Naive thymus-derived CD4-positive, alpha-beta T cell (primary cell): ENCODE data around the gene ARNT2. TPM values are rescaled to one million over a fixed set of nuclear protein-coding genes. Genes with fewer than 3 reads are reported as not detected.

Source experiments
- ATAC-seq: fragments of 150-1000 bp; cut with Tn5 transposase; 2 replicates; pipeline ENCODE4 v1.10.0; 2021; ENCODE audit warnings: mild to moderate bottlenecking, moderate library complexity
- CTCF ChIA-PET: fragments of 350-600 bp; sonication (Branson Sonifier 250); formaldehyde crosslinking; loops from one replicate; lab custom pipeline; 2021; ENCODE audit warnings: antibody characterized with exemption; lab: Charles Lee
- POLR2A ChIA-PET: fragments of 350-600 bp; sonication (Branson Sonifier 250); formaldehyde crosslinking; loops from one replicate; lab custom pipeline; 2021; ENCODE audit warnings: antibody characterized with exemption, inconsistent platforms; lab: Charles Lee
- DNase-seq, 9 donors: peaks; one replicate each; pipeline versions ENCODE4 v3.0.0 to v3.0.0-alpha.2; 2020 to 2022; ENCODE audit warnings: mixed read lengths in 1 of 9
- H3K27ac ChIP-seq: one replicate; pipeline ENCODE4 v1.7.0; 2013; ENCODE audit warnings: mild to moderate bottlenecking, low read depth, low read length, moderate library complexity
- H3K27me3 ChIP-seq, 2 donors: one replicate each; pipeline ENCODE4 v1.7.0; 2013; ENCODE audit warnings: low read length in 2 of 2, mild to moderate bottlenecking in 2 of 2, moderate library complexity in 2 of 2; ENCODE audit not compliant: control insufficient read depth in 2 of 2, insufficient read depth in 2 of 2
- H3K36me3 ChIP-seq, 3 experiments: 1 replicate in 2 of 3; 2 replicates in 1 of 3; pipeline ENCODE4 v1.7.0; 2013; ENCODE audit warnings: low read length in 3 of 3, mild to moderate bottlenecking in 3 of 3, moderate library complexity in 1 of 3; ENCODE audit not compliant: insufficient read depth in 3 of 3, control insufficient read depth in 2 of 3
- H3K4me1 ChIP-seq, 2 donors: one replicate each; pipeline ENCODE4 v1.7.0; 2013; ENCODE audit warnings: low read length in 2 of 2, mild to moderate bottlenecking in 2 of 2, moderate library complexity in 1 of 2; ENCODE audit not compliant: control insufficient read depth in 2 of 2, insufficient read depth in 2 of 2
- H3K4me3 ChIP-seq: 2 replicates; pipeline ENCODE4 v1.7.0; 2013; ENCODE audit warnings: mild to moderate bottlenecking, low read length
- H3K9me3 ChIP-seq, 3 experiments: 1 replicate in 2 of 3; 2 replicates in 1 of 3; pipeline ENCODE4 v1.7.0; 2013; ENCODE audit warnings: low read length in 3 of 3; ENCODE audit not compliant: control insufficient read depth in 2 of 3
- H3K27ac Mint-ChIP-seq, 9 donors: one replicate each; pipeline ENCODE4 v1.8.0; 2020 to 2022; ENCODE audit warnings: mixed read lengths in 9 of 9, mild to moderate bottlenecking in 8 of 9, moderate library complexity in 5 of 9, inconsistent platforms in 2 of 9
- H3K27me3 Mint-ChIP-seq, 5 donors: one replicate each; pipeline ENCODE4 v1.8.0; 2021 to 2022; ENCODE audit warnings: mixed read lengths in 5 of 5, mild to moderate bottlenecking in 1 of 5
- H3K36me3 Mint-ChIP-seq, 5 donors: one replicate each; pipeline ENCODE4 v1.8.0; 2020 to 2022; ENCODE audit warnings: mixed read lengths in 5 of 5, mild to moderate bottlenecking in 3 of 5, inconsistent platforms in 1 of 5
- H3K4me1 Mint-ChIP-seq, 7 donors: one replicate each; pipeline ENCODE4 v1.8.0; 2020 to 2022; ENCODE audit warnings: mixed read lengths in 7 of 7, mild to moderate bottlenecking in 3 of 7, inconsistent platforms in 1 of 7
- H3K4me3 Mint-ChIP-seq, 10 donors: one replicate each; pipeline ENCODE4 v1.8.0; 2020 to 2022; ENCODE audit warnings: mild to moderate bottlenecking in 10 of 10, mixed read lengths in 10 of 10, moderate library complexity in 6 of 10, inconsistent platforms in 2 of 10
- H3K9me3 Mint-ChIP-seq, 11 donors: one replicate each; pipeline ENCODE4 v1.8.0; 2020 to 2022; ENCODE audit warnings: mixed read lengths in 11 of 11, mild to moderate bottlenecking in 4 of 11, inconsistent platforms in 1 of 11, moderate library complexity in 1 of 11
- intact Hi-C, 2 donors: fragments of 100-400 bp; cut with micrococcal nuclease; formaldehyde crosslinking; loops; one replicate each; pipeline ENCODE4 v1.15.1; 2023
- polyA plus RNA-seq, 2 donors: library from polyadenylated mRNA; unstranded; fragments of 300-500 nt; fragmentation: Illumina TruSeq; gene quantifications; one replicate each; pipeline ENCODE4 v1.2.3, GENCODE V29; 2021
- total RNA-seq, 6 experiments: library from RNA in 5 of 6; stranded (reverse) in 5 of 6; gene quantifications; 1 replicate in 5 of 6; 2 replicates in 1 of 6; pipeline ENCODE4 v1.2.3 and lab custom pipeline; 2021 to 2026

ARNT2 gene
- total and polyA plus RNA-seq, 7 experiments from 2014 or later, result not detected

DNA sequence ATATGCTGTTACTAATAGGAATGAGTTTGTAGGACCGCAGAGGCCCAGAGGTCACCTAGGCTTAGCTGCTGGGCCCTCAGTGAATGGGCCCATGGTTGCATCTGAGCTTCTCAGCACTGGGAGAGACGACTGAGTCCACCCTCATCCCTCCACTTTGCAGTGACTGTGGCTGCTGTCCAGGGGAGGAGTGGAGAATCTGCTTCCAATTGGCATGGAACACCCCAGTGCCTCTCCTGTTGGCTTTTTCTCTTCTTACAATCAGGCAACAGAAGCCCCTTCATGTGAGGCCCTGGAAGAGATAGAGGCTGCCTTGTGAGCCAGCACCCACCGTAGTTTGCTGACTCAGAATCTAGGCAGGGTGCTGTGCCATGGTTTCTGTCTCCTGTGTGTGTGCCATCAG is 55.6 kb downstream of the ARNT2 start:
- ATAC-seq (no peak), DNase-seq (no peak)
- H3K4me1 ChIP-seq, result no peaks in the 10 kb centered on the region
- no peaks in the 10 kb centered on the region for H3K36me3 ChIP-seq
- H3K27me3 ChIP-seq, result no peaks in the 10 kb centered on the region
- no peaks in the 10 kb centered on the region for H3K9me3 ChIP-seq
- Mint-ChIP-seq H3K36me3 (no peaks in the 10 kb centered on the region), H3K9me3 (no peaks in the 10 kb centered on the region), H3K4me1 (no peaks in the 10 kb centered on the region), H3K27me3 (peaks cover 4 to 9% (median 6%) of the 10 kb centered on the region in 5 donors), H3K4me3 (no peak overlapping the region), H3K27ac (no peak overlapping the region)
- H3K4me3 ChIP-seq, result no peak overlapping the region
- H3K27ac ChIP-seq, result no peak overlapping the region
- ChIA-PET CTCF (no interaction called here), POLR2A (no interaction called here)
- intact Hi-C loops, result loop anchor here (5.0 kb wide), 2 partner anchors 647 to 942 kb away; no protein-coding TSS in a partner anchor

DNA sequence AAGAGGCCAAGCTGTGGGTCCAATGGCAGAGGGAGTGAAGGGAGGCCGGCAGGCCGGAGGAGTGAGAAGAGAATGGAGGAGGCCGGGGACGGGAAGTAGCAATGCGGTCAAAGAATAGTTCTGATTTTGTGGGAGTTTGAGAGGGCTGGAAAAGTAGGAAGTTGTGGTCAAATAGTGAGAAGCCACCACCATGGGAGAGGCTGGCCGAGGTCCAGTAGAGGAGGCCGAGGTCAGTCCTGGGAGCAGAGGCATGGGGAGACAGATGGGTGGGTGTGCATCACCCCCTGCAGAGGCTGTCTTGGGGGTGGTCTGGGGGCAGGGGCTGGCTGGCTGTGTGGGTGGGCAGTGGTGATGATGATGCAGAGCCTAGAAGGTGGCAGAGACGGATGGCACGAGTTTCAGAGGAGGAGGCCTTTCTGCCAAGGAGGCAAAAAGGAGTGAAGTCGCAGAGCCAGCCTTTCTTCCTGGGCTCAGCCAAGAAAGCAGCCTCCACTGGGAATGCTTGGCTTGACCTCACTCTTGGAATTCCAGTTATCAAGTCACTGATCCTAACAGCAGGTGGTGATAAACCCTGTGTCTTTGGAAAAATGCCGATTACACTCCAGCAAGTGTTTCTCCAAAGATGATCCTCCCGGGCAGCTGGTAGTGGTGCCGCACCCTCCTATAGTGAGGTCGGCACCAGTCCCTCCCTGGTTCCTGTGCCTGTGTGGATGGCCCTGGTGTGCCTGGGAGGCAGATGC is 57.3 kb downstream of the ARNT2 start:
- intact Hi-C loops, result no loop called here
- H3K27me3 ChIP-seq, result no peaks in the 10 kb centered on the region
- CTCF ChIA-PET, result interaction anchor here (0.6 kb wide), 1 partner anchor 642 kb away, joined by 4 read pairs; no protein-coding TSS in a partner anchor

DNA sequence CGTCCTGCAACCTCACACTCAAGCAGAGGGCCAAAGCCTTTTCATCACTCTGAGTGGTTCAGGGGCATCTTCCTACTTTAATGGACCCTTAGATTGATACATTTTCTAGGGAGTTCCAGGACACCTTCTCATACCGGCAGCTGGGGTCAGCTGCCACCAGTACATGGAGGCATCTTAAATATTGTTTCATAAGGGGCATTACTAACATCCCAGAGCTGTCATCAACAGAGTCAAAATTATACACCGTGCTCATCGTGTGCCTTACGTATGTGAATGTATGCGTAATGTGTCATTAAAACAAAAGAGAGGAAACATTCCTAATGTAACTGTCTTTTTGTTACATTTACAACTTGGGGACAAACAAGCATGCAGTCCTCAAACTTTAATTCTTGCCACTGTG is 57.9 kb downstream of the ARNT2 start:
- Mint-ChIP-seq H3K27me3 (peaks cover 0 to 15% (median 4%) of the 10 kb centered on the region in 5 donors), H3K36me3 (no peaks in the 10 kb centered on the region), H3K4me1 (no peaks in the 10 kb centered on the region), H3K9me3 (no peaks in the 10 kb centered on the region), H3K27ac (no peak overlapping the region), H3K4me3 (no peak overlapping the region)
- H3K4me1 ChIP-seq, result no peaks in the 10 kb centered on the region
- CTCF ChIA-PET, result no interaction called here
- no peak overlapping the region for H3K4me3 ChIP-seq
- intact Hi-C loops, result no loop called here
- H3K9me3 ChIP-seq, result no peaks in the 10 kb centered on the region
- H3K36me3 ChIP-seq, result no peaks in the 10 kb centered on the region
- H3K27me3 ChIP-seq, result no peaks in the 10 kb centered on the region
- DNase-seq, result no peak
- no peak overlapping the region for H3K27ac ChIP-seq
- no peak for ATAC-seq
- POLR2A ChIA-PET, result no interaction called here

More for the DNA sequence above, 57.3 kb downstream of the ARNT2 start:
- POLR2A ChIA-PET, result no interaction called here
- H3K4me3 Mint-ChIP-seq, result no peak overlapping the region
- ATAC-seq (no peak), DNase-seq (no peak)
- H3K27ac Mint-ChIP-seq, result no peak overlapping the region
- no peak overlapping the region for H3K27ac ChIP-seq
- H3K36me3 Mint-ChIP-seq, result no peaks in the 10 kb centered on the region
- H3K9me3 ChIP-seq, result no peaks in the 10 kb centered on the region
- H3K36me3 ChIP-seq, result no peaks in the 10 kb centered on the region
- H3K4me3 ChIP-seq, result no peak overlapping the region
- H3K4me1 Mint-ChIP-seq, result no peaks in the 10 kb centered on the region
- no peaks in the 10 kb centered on the region for H3K9me3 Mint-ChIP-seq
- H3K4me1 ChIP-seq, result no peaks in the 10 kb centered on the region
- peaks cover 0 to 12% (median 3%) of the 10 kb centered on the region in 5 donors for H3K27me3 Mint-ChIP-seq

DNA sequence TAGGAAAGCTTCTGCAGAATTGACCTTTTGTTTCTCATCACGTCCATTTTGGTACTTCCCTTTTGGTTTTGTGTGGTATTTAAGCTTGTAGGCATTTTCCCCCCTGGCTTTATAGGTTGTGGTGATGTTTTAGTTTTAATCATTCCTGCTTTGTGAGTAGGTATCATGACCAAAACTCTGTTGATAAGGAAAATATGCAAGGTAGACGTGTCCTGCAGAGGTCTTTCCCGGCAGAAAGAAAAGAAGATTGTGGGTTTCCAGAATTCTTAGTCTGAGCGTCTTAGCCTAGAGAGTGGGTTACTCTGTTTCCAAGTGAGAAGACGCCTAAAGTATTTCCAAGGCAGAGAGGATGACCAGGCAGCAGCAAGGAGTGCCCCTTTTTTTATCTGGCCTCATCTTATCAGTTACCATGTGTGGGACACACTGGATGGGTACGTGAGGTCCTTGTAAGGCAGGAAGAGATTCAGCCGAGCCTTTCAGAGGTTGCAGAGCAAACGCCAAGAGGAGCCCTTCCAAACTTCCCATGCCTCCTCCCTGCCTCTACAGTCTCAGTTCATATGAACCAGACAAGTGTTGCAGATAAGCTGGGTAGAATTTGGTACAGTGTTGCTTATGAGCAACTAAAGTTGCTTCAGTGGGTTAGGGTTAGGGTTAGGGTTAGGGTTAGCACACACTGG is 58.8 kb downstream of the ARNT2 start:
- Mint-ChIP-seq H3K4me1 (no peaks in the 10 kb centered on the region), H3K27me3 (peaks cover 0 to 19% (median 6%) of the 10 kb centered on the region in 5 donors), H3K4me3 (no peak overlapping the region), H3K9me3 (no peaks in the 10 kb centered on the region), H3K36me3 (no peaks in the 10 kb centered on the region), H3K27ac (no peak overlapping the region)
- intact Hi-C loops, result no loop called here
- ATAC-seq (no peak), DNase-seq (no peak)
- no peaks in the 10 kb centered on the region for H3K36me3 ChIP-seq
- ChIA-PET POLR2A (no interaction called here), CTCF (interaction anchor here (0.8 kb wide), 1 partner anchor 314 kb away, joined by 3 read pairs; no protein-coding TSS in a partner anchor)
- no peak overlapping the region for H3K27ac ChIP-seq
- H3K27me3 ChIP-seq, result no peaks in the 10 kb centered on the region
- no peaks in the 10 kb centered on the region for H3K9me3 ChIP-seq
- no peaks in the 10 kb centered on the region for H3K4me1 ChIP-seq
- H3K4me3 ChIP-seq, result no peak overlapping the region

DNA sequence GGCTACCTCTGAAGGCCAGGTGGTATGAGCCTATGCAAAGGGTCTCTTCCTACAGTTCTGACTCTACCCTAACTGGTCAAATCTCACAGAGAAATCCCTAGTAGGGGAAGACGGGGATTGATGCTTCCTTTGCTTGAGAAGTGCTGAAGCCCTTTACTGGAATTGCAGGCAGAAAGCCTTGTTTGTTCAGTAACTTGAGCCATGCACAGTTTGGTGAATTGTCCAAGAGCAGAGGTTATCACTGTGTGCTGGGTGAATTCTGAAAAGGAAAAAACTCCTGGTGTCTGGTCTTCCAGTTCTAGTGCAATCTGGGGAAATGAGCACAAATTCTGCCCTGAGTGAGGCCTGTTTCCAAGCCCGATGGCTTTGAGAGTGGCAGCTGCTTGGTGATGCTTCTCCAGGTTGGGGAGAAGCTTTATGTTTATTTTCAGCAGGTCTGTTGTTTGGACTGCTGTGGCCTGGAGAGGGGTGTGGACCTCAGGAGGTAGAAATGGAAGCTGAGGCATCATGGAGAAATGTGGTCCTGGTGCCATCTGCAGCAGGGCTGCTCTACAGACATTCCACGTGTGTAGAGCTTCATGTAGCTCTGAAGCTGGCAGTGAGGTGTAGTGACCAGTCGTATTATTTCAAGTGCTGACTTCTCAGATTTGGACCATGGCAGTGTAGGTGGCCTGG is 60.9 kb downstream of the ARNT2 start:
- Mint-ChIP-seq H3K27ac (no peak overlapping the region), H3K36me3 (no peaks in the 10 kb centered on the region), H3K4me3 (no peak overlapping the region), H3K9me3 (no peaks in the 10 kb centered on the region), H3K4me1 (no peaks in the 10 kb centered on the region), H3K27me3 (peaks cover 5 to 28% (median 9%) of the 10 kb centered on the region in 5 donors)
- Histone ChIP-seq H3K4me3 (no peak overlapping the region), H3K9me3 (no peaks in the 10 kb centered on the region), H3K36me3 (no peaks in the 10 kb centered on the region), H3K27ac (no peak overlapping the region), H3K27me3 (no peaks in the 10 kb centered on the region), H3K4me1 (no peaks in the 10 kb centered on the region)
- ChIA-PET CTCF (no interaction called here), POLR2A (no interaction called here)
- ATAC-seq (no peak), DNase-seq (no peak)
- intact Hi-C loops, result no loop called here

DNA sequence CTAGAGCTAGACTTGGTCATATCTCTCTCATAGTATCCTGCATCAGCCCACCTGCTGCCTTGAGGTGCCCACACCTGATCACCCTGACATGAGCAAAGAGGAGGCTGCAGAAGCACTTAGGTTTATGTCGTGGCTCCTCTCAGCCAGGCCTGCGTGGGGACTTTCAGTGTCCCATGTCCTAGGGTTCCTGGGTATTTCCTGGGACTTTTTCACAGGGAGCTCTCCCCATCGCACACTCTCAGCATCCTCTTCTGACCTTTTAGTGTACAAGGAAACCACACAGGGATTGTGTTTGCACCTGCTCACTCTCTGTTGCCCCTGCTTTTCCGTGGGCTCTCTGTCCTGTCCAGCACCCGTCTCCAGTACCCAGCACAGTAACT is 61.4 kb downstream of the ARNT2 start:
- Mint-ChIP-seq H3K4me3 (no peak overlapping the region), H3K9me3 (no peaks in the 10 kb centered on the region), H3K4me1 (no peaks in the 10 kb centered on the region), H3K27me3 (peaks cover 5 to 33% (median 14%) of the 10 kb centered on the region in 5 donors), H3K36me3 (no peaks in the 10 kb centered on the region), H3K27ac (no peak overlapping the region)
- Histone ChIP-seq H3K4me1 (no peaks in the 10 kb centered on the region), H3K36me3 (no peaks in the 10 kb centered on the region), H3K27ac (no peak overlapping the region), H3K27me3 (no peaks in the 10 kb centered on the region), H3K9me3 (no peaks in the 10 kb centered on the region), H3K4me3 (no peak overlapping the region)
- DNase-seq, result no peak
- no peak for ATAC-seq
- ChIA-PET POLR2A (interaction anchor here (0.6 kb wide), 1 partner anchor 12 kb away, joined by 4 read pairs; no protein-coding TSS in a partner anchor), CTCF (no interaction called here)
- intact Hi-C loops, result no loop called here
